ENCODE data around the gene IDH3A.

IDH3A gene

GRCh38 chr15:78204351-78205309, 55.5 kb downstream of the IDH3A start:
- DNase-seq, result no peak

GRCh38 chr15:78205337-78205736, 56.2 kb downstream of the IDH3A start:
- no peak for DNase-seq

GRCh38 chr15:78205856-78206255, 56.7 kb downstream of the IDH3A start:
- DNase-seq, result no peak

- peak; percentile 59 for DNase-seq
These were observed 57.4 kb downstream of the IDH3A start for GRCh38 chr15:78206326-78207109.

GRCh38 chr15:78207110-78207458, 57.9 kb downstream of the IDH3A start:
- DNase-seq, result no peak

GRCh38 chr15:78207641-78208340, 58.6 kb downstream of the IDH3A start:
- no peak for DNase-seq

- no peak for DNase-seq
These were observed 59.2 kb downstream of the IDH3A start for GRCh38 chr15:78208341-78208844.

GRCh38 chr15:78208887-78209645, 59.9 kb downstream of the IDH3A start:
- DNase-seq, result no peak

- DNase-seq, result no peak
These were observed 60.6 kb downstream of the IDH3A start for GRCh38 chr15:78209646-78210348.

- DNase-seq, result no peak
These were observed 61.2 kb downstream of the IDH3A start for GRCh38 chr15:78210349-78210717.

- DNase-seq, result no peak
These were observed 62.2 kb downstream of the IDH3A start for GRCh38 chr15:78211189-78211921.

GRCh38 chr15:78212008-78212407, 62.8 kb downstream of the IDH3A start:
- DNase-seq, result no peak

GRCh38 chr15:78212546-78213424, 63.6 kb downstream of the IDH3A start:
- peak; percentile 83 for DNase-seq

- no peak for DNase-seq
These were observed 64.2 kb downstream of the IDH3A start for GRCh38 chr15:78213425-78213750.

- no peak for DNase-seq
These were observed 64.8 kb downstream of the IDH3A start for GRCh38 chr15:78213956-78214355.

GRCh38 chr15:78216276-78217104, 67.3 kb downstream of the IDH3A start:
- no peak for DNase-seq

GRCh38 chr15:78220713-78221112, 71.6 kb downstream of the IDH3A start:
- peak; percentile 20 for DNase-seq

Measured in fibroblast of skin of scalp (primary cell).